Osteoblast (primary cell): ENCODE results near the gene USF1. TPM values are rescaled to one million over a fixed set of nuclear protein-coding genes. Genes with fewer than 3 reads are reported as not detected.

Source experiments
- DNase-seq: peaks from one replicate; pipeline ENCODE4 v3.0.0; 2011; ENCODE audit warnings: low spot score, mixed read lengths; ENCODE audit not compliant: insufficient read length; ENCODE audit errors: missing footprints
- H2AFZ ChIP-seq: 2 replicates; pipeline ENCODE4 v1.6.0; 2011; ENCODE audit warnings: mild to moderate bottlenecking, low read length
- H3K27ac ChIP-seq: 2 replicates; pipeline ENCODE4 v1.5.1; 2011; ENCODE audit warnings: mild to moderate bottlenecking, low read depth, low read length, moderate library complexity
- H3K27me3 ChIP-seq: 2 replicates; pipeline ENCODE4 v1.6.0; 2012; ENCODE audit warnings: mild to moderate bottlenecking, control low read depth, inconsistent platforms, low read length, moderate library complexity; ENCODE audit not compliant: insufficient read depth
- H3K36me3 ChIP-seq: 2 replicates; pipeline ENCODE4 v1.5.1; 2011; ENCODE audit warnings: mild to moderate bottlenecking, low read length, control low read depth, moderate library complexity; ENCODE audit not compliant: insufficient read depth
- H3K4me1 ChIP-seq: 2 replicates; pipeline ENCODE4 v1.5.1; 2011; ENCODE audit warnings: mild to moderate bottlenecking, low read length, control low read depth, moderate library complexity; ENCODE audit not compliant: insufficient read depth
- H3K4me2 ChIP-seq: 2 replicates; pipeline ENCODE4 v1.6.0; 2011; ENCODE audit warnings: mild to moderate bottlenecking, low read length; ENCODE audit not compliant: insufficient read depth
- H3K4me3 ChIP-seq: fragments of 200-600 bp; sonication (generic); 3 replicates; pipeline ENCODE4 v1.5.1; 2012; ENCODE audit warnings: mild to moderate bottlenecking, low read length, inconsistent platforms; ENCODE audit not compliant: insufficient read depth
- H3K79me2 ChIP-seq: 2 replicates; pipeline ENCODE4 v1.6.0; 2012; ENCODE audit warnings: mild to moderate bottlenecking, low read length, control low read depth, inconsistent platforms; ENCODE audit not compliant: insufficient read depth
- H3K9me3 ChIP-seq: 2 replicates; pipeline ENCODE4 v1.5.1; 2011; ENCODE audit warnings: low read depth, low read length, control low read depth
- H4K20me1 ChIP-seq: 2 replicates; pipeline ENCODE4 v1.6.0; 2012; ENCODE audit warnings: mild to moderate bottlenecking, low read length, control low read depth; ENCODE audit not compliant: insufficient read depth
- CTCF ChIP-seq: IDR thresholded peaks from 2 replicates; pipeline ENCODE4 v1.5.1; 2011; ENCODE audit warnings: mild to moderate bottlenecking, low read depth, low read length, moderate library complexity; ENCODE audit errors: extremely low read depth
- total RNA-seq: library from RNA; depleted of rRNA; stranded (reverse); fragments of >200 nt; gene quantifications from 2 replicates; pipeline ENCODE4 v1.2.3, GENCODE V29; 2012

The USF1 gene
- total RNA-seq, 1 donor: 47.4 TPM

- no peaks in the 10 kb centered on the region for H3K36me3 ChIP-seq
- H2AFZ ChIP-seq: no peak overlapping the region
- H4K20me1 ChIP-seq: no peaks in the 10 kb centered on the region
- no peak for TF ChIP-seq CTCF
- H3K4me1 ChIP-seq: peaks cover 10% of the 10 kb centered on the region
- no peaks in the 10 kb centered on the region for H3K9me3 ChIP-seq
- no peaks in the 10 kb centered on the region for H3K27me3 ChIP-seq
- H3K27ac ChIP-seq: no peak overlapping the region
- no peak for DNase-seq
- H3K4me2 ChIP-seq: no peak overlapping the region
- H3K4me3 ChIP-seq: no peak overlapping the region
- H3K79me2 ChIP-seq: no peaks in the 10 kb centered on the region
Observed at GRCh38 chr1:161076410-161076809, 30.6 kb upstream of the USF1 start.

- no peak overlapping the region for H3K27ac ChIP-seq
- DNase-seq: peak; percentile 62
- peak overlapping the region; percentile 51 for H2AFZ ChIP-seq
- no peak for TF ChIP-seq CTCF
- no peaks in the 10 kb centered on the region for H3K4me1 ChIP-seq
- H3K79me2 ChIP-seq: no peaks in the 10 kb centered on the region
- no peaks in the 10 kb centered on the region for H4K20me1 ChIP-seq
- H3K4me2 ChIP-seq: no peak overlapping the region
- no peak overlapping the region for H3K4me3 ChIP-seq
- no peaks in the 10 kb centered on the region for H3K9me3 ChIP-seq
- H3K27me3 ChIP-seq: no peaks in the 10 kb centered on the region
- H3K36me3 ChIP-seq: no peaks in the 10 kb centered on the region
Observed at GRCh38 chr1:161074676-161075368, 29.0 kb upstream of the USF1 start.

GRCh38 chr1:161073474-161074121 is 27.8 kb upstream of the USF1 start:
- Histone ChIP-seq H3K79me2 (no peaks in the 10 kb centered on the region), H4K20me1 (no peaks in the 10 kb centered on the region), H3K4me2 (no peak overlapping the region), H3K36me3 (no peaks in the 10 kb centered on the region), H3K9me3 (no peaks in the 10 kb centered on the region), H3K27ac (no peak overlapping the region), H3K27me3 (no peaks in the 10 kb centered on the region), H3K4me3 (no peak overlapping the region), H2AFZ (no peak overlapping the region), H3K4me1 (no peaks in the 10 kb centered on the region)
- no peak for TF ChIP-seq CTCF
- no peak for DNase-seq

GRCh38 chr1:161072751-161073449 is 27.1 kb upstream of the USF1 start:
- no peak overlapping the region for H3K4me2 ChIP-seq
- no peak overlapping the region for H2AFZ ChIP-seq
- no peaks in the 10 kb centered on the region for H3K36me3 ChIP-seq
- TF ChIP-seq CTCF: no peak
- no peak overlapping the region for H3K27ac ChIP-seq
- H3K4me1 ChIP-seq: no peaks in the 10 kb centered on the region
- no peaks in the 10 kb centered on the region for H3K79me2 ChIP-seq
- no peaks in the 10 kb centered on the region for H3K27me3 ChIP-seq
- H3K9me3 ChIP-seq: no peaks in the 10 kb centered on the region
- DNase-seq: peak; percentile 55
- H3K4me3 ChIP-seq: no peak overlapping the region
- H4K20me1 ChIP-seq: no peaks in the 10 kb centered on the region
